ENCODE data around the gene CCDC57.
"Not testable (repeated sequence)": the region's sequence is repeated elsewhere in the genome, so short reads cannot be mapped to it uniquely, and the experiment has no call there.

DNA sequence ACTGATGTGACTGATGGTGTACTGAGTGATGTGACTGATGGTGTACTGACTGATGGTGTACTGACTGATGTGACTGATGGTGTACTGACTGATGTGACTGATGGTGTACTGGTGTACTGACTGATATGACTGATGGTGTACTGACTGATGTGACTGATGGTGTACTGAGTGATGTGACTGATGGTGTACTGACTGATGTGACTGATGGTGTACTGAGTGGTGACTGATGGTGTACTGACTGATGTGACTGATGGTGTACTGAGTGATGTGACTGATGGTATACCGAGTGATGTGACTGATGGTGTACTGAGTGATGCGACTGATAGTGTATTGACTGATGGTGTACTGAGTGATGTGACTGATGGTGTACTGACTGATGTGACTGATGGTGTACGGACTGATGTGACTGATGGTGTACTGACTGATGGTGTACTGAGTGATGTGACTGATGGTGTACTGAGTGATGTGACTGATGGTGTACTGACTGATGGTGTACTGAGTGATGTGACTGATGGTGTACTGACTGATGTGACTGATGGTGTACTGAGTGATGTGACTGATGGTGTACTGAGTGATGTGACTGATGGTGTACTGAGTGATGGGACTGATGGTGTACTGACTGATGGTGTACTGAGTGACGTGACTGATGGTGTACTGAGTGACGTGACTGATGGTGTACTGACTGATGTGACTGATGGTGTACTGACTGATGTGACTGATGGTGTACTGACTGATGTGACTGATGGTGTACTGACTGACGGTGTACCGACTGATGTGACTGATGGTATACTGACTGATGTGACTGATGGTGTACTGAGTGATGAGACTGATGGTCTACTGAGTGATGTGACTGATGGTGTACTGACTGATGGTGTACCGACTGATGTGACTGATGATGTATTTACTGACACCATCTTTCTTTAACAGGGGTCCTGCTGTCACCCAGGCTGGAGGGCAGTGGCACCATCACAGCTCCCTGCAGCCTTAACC is 47.6 kb upstream of the CCDC57 start:
- TF ChIP-seq, protein P1, sequence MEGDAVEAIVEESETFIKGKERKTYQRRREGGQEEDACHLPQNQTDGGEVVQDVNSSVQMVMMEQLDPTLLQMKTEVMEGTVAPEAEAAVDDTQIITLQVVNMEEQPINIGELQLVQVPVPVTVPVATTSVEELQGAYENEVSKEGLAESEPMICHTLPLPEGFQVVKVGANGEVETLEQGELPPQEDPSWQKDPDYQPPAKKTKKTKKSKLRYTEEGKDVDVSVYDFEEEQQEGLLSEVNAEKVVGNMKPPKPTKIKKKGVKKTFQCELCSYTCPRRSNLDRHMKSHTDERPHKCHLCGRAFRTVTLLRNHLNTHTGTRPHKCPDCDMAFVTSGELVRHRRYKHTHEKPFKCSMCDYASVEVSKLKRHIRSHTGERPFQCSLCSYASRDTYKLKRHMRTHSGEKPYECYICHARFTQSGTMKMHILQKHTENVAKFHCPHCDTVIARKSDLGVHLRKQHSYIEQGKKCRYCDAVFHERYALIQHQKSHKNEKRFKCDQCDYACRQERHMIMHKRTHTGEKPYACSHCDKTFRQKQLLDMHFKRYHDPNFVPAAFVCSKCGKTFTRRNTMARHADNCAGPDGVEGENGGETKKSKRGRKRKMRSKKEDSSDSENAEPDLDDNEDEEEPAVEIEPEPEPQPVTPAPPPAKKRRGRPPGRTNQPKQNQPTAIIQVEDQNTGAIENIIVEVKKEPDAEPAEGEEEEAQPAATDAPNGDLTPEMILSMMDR (IDR thresholded peaks at IDR 0.05) = not testable (repeated sequence)
- TF ChIP-seq POLR2A (IDR thresholded peaks at IDR 0.05) = not testable (repeated sequence)

Measured in thyroid gland (tissue), 4 donors.